Measurements from ENCODE around the gene SIGLEC7.

Gene SIGLEC7

GRCh38 chr19:51097796-51098195 lies 44.3 kb upstream of the SIGLEC7 start:
- H3K4me1 ChIP-seq (ENCODE audit: insufficient read depth, insufficient read length), result peaks cover 6% of the 10 kb centered on the region
- no peaks in the 10 kb centered on the region for H3K27me3 ChIP-seq (ENCODE audit: insufficient read depth, insufficient read length)
- no peak overlapping the region for H3K9ac ChIP-seq (ENCODE audit: insufficient read length, low read depth)
- H3K4me3 ChIP-seq (ENCODE audit: insufficient read length, low read depth), result no peak overlapping the region
- no peaks in the 10 kb centered on the region for H3K9me3 ChIP-seq (ENCODE audit: insufficient read depth, low read length)
- peaks cover 28% of the 10 kb centered on the region for H3K36me3 ChIP-seq (ENCODE audit: insufficient read depth, insufficient read length, low read length)
- TF ChIP-seq SUZ12 (IDR thresholded peaks at IDR 0.05; ENCODE audit: extremely low read depth, insufficient read depth, insufficient read length), result no peak
- TF ChIP-seq ZNF274 (IDR thresholded peaks at IDR 0.05; ENCODE audit: low read depth, low read length), result no peak
- TF ChIP-seq YY1 (IDR thresholded peaks at IDR 0.05; ENCODE audit: insufficient read depth, insufficient read length), result no peak
- no peak for DNase-seq (ENCODE audit: low read depth, low spot score)

GRCh38 chr19:51098365-51099046 lies 43.6 kb upstream of the SIGLEC7 start:
- H3K9me3 ChIP-seq (ENCODE audit: insufficient read depth, low read length), result no peaks in the 10 kb centered on the region
- DNase-seq (ENCODE audit: low read depth, low spot score), result no peak
- peaks cover 2% of the 10 kb centered on the region for H3K4me1 ChIP-seq (ENCODE audit: insufficient read depth, insufficient read length)
- TF ChIP-seq ZNF274 (IDR thresholded peaks at IDR 0.05; ENCODE audit: low read depth, low read length) (no peak), YY1 (IDR thresholded peaks at IDR 0.05; ENCODE audit: insufficient read depth, insufficient read length) (no peak), SUZ12 (IDR thresholded peaks at IDR 0.05; ENCODE audit: extremely low read depth, insufficient read depth, insufficient read length) (no peak)
- H3K9ac ChIP-seq (ENCODE audit: insufficient read length, low read depth), result no peak overlapping the region
- H3K4me3 ChIP-seq (ENCODE audit: insufficient read length, low read depth), result no peak overlapping the region
- H3K36me3 ChIP-seq (ENCODE audit: insufficient read depth, insufficient read length, low read length), result peaks cover 33% of the 10 kb centered on the region
- H3K27me3 ChIP-seq (ENCODE audit: insufficient read depth, insufficient read length), result no peaks in the 10 kb centered on the region

DNA sequence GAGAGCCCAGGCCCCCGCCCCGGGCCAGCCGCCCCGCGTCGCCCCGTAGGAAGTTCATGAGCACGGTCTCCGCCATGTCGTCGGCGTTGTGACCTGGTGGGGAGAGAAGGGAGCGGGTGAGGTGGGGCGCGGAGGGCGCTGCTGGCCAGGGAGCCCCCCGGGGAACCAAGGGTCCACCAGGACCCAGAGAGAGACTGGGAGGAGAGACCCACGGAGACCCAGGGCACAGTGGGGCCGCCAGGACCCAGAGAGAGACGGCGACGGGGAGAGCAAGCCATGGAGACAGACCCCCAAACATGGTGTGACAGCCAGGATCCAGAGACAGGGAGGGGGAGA lies 43.1 kb upstream of the SIGLEC7 start:
- no peaks in the 10 kb centered on the region for H3K27me3 ChIP-seq (ENCODE audit: insufficient read depth, insufficient read length)
- peaks cover 38% of the 10 kb centered on the region for H3K36me3 ChIP-seq (ENCODE audit: insufficient read depth, insufficient read length, low read length)
- no peak overlapping the region for H3K9ac ChIP-seq (ENCODE audit: insufficient read length, low read depth)
- no peaks in the 10 kb centered on the region for H3K9me3 ChIP-seq (ENCODE audit: insufficient read depth, low read length)
- peaks cover 2% of the 10 kb centered on the region for H3K4me1 ChIP-seq (ENCODE audit: insufficient read depth, insufficient read length)
- TF ChIP-seq YY1 (IDR thresholded peaks at IDR 0.05; ENCODE audit: insufficient read depth, insufficient read length) (no peak), SUZ12 (IDR thresholded peaks at IDR 0.05; ENCODE audit: extremely low read depth, insufficient read depth, insufficient read length) (no peak), ZNF274 (IDR thresholded peaks at IDR 0.05; ENCODE audit: low read depth, low read length) (no peak)
- H3K4me3 ChIP-seq (ENCODE audit: insufficient read length, low read depth), result no peak overlapping the region
- no peak for DNase-seq (ENCODE audit: low read depth, low spot score)

DNA sequence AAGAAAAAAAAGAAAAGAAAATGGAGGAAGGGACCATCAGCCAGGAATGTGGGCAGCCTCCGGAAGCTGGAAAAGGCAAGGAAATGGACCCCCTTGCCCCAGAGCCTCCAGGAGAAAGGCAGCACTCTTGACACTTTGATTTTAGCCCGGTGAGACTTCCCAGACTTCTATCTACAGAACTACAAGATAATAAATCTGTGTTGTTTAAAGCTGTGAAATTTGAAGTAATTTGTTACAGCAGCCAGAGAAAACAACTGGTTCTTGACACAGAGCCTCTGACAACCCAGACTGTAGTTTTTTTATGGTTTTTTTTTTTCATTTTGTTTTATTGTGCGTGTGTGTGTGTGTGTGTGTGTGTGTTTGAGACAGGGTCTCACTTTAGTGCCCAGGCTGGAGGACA lies 41.5 kb upstream of the SIGLEC7 start:
- Histone ChIP-seq H3K4me3 (ENCODE audit: insufficient read length, low read depth) (no peak overlapping the region), H3K4me1 (ENCODE audit: insufficient read depth, insufficient read length) (no peaks in the 10 kb centered on the region), H3K36me3 (ENCODE audit: insufficient read depth, insufficient read length, low read length) (peaks cover 51% of the 10 kb centered on the region), H3K27me3 (ENCODE audit: insufficient read depth, insufficient read length) (no peaks in the 10 kb centered on the region), H3K9me3 (ENCODE audit: insufficient read depth, low read length) (no peaks in the 10 kb centered on the region), H3K9ac (ENCODE audit: insufficient read length, low read depth) (no peak overlapping the region)
- DNase-seq (ENCODE audit: low read depth, low spot score), result no peak
- no peak for TF ChIP-seq YY1 (IDR thresholded peaks at IDR 0.05; ENCODE audit: insufficient read depth, insufficient read length)
- TF ChIP-seq SUZ12 (IDR thresholded peaks at IDR 0.05; ENCODE audit: extremely low read depth, insufficient read depth, insufficient read length), result no peak
- TF ChIP-seq ZNF274 (IDR thresholded peaks at IDR 0.05; ENCODE audit: low read depth, low read length), result no peak

GRCh38 chr19:51101171-51101865 lies 40.8 kb upstream of the SIGLEC7 start:
- no peak for DNase-seq (ENCODE audit: low read depth, low spot score)
- H3K36me3 ChIP-seq (ENCODE audit: insufficient read depth, insufficient read length, low read length), result peaks cover 58% of the 10 kb centered on the region

GRCh38 chr19:51102991-51103390 lies 39.1 kb upstream of the SIGLEC7 start:
- DNase-seq (ENCODE audit: low read depth, low spot score), result no peak
- Histone ChIP-seq H3K9ac (ENCODE audit: insufficient read length, low read depth) (no peak overlapping the region), H3K4me1 (ENCODE audit: insufficient read depth, insufficient read length) (no peaks in the 10 kb centered on the region), H3K4me3 (ENCODE audit: insufficient read length, low read depth) (no peak overlapping the region), H3K9me3 (ENCODE audit: insufficient read depth, low read length) (no peaks in the 10 kb centered on the region), H3K36me3 (ENCODE audit: insufficient read depth, insufficient read length, low read length) (peaks cover 55% of the 10 kb centered on the region), H3K27me3 (ENCODE audit: insufficient read depth, insufficient read length) (no peaks in the 10 kb centered on the region)
- no peak for TF ChIP-seq YY1 (IDR thresholded peaks at IDR 0.05; ENCODE audit: insufficient read depth, insufficient read length)
- TF ChIP-seq ZNF274 (IDR thresholded peaks at IDR 0.05; ENCODE audit: low read depth, low read length), result no peak
- TF ChIP-seq SUZ12 (IDR thresholded peaks at IDR 0.05; ENCODE audit: extremely low read depth, insufficient read depth, insufficient read length), result no peak

More at GRCh38 chr19:51101171-51101865, 40.8 kb upstream of the SIGLEC7 start:
- TF ChIP-seq YY1 (IDR thresholded peaks at IDR 0.05; ENCODE audit: insufficient read depth, insufficient read length) (no peak), ZNF274 (IDR thresholded peaks at IDR 0.05; ENCODE audit: low read depth, low read length) (no peak), SUZ12 (IDR thresholded peaks at IDR 0.05; ENCODE audit: extremely low read depth, insufficient read depth, insufficient read length) (no peak)
- Histone ChIP-seq H3K4me1 (ENCODE audit: insufficient read depth, insufficient read length) (no peaks in the 10 kb centered on the region), H3K27me3 (ENCODE audit: insufficient read depth, insufficient read length) (no peaks in the 10 kb centered on the region), H3K9me3 (ENCODE audit: insufficient read depth, low read length) (no peaks in the 10 kb centered on the region), H3K9ac (ENCODE audit: insufficient read length, low read depth) (no peak overlapping the region), H3K4me3 (ENCODE audit: insufficient read length, low read depth) (no peak overlapping the region)

- Histone ChIP-seq H3K9ac (ENCODE audit: insufficient read length, low read depth) (no peak overlapping the region), H3K9me3 (ENCODE audit: insufficient read depth, low read length) (no peaks in the 10 kb centered on the region), H3K4me1 (ENCODE audit: insufficient read depth, insufficient read length) (no peaks in the 10 kb centered on the region), H3K27me3 (ENCODE audit: insufficient read depth, insufficient read length) (no peaks in the 10 kb centered on the region), H3K36me3 (ENCODE audit: insufficient read depth, insufficient read length, low read length) (peaks cover 54% of the 10 kb centered on the region), H3K4me3 (ENCODE audit: insufficient read length, low read depth) (no peak overlapping the region)
- TF ChIP-seq SUZ12 (IDR thresholded peaks at IDR 0.05; ENCODE audit: extremely low read depth, insufficient read depth, insufficient read length) (no peak), YY1 (IDR thresholded peaks at IDR 0.05; ENCODE audit: insufficient read depth, insufficient read length) (no peak), ZNF274 (IDR thresholded peaks at IDR 0.05; ENCODE audit: low read depth, low read length) (no peak)
- DNase-seq (ENCODE audit: low read depth, low spot score), result no peak
Measured at GRCh38 chr19:51103926-51104341, 38.2 kb upstream of the SIGLEC7 start.
